GM12878 (cell line): ENCODE results near the gene SORT1.

ENCODE experiments used
- CBX5 ChIP-seq: sonication (generic); IDR thresholded peaks from 2 replicates; pipeline ENCODE4 v1.6.1; 2016; ENCODE audit warnings: low read depth, moderate library complexity, mild to moderate bottlenecking, inconsistent platforms
- FOXM1 ChIP-seq: IDR thresholded peaks from 2 replicates; pipeline ENCODE4 v1.6.1; 2012; ENCODE audit warnings: low read depth, mild to moderate bottlenecking, inconsistent platforms, low read length, moderate library complexity
- POLR2A ChIP-seq: IDR thresholded peaks from 2 replicates; pipeline ENCODE4 v1.6.1; 2011; ENCODE audit warnings: low read depth, mild to moderate bottlenecking, low read length
- TF ChIP-seq, protein P1 (sequence below): fragments of 450-650 bp; IDR thresholded peaks from 2 replicates; pipeline ENCODE4 v1.6.1; 2014; ENCODE audit warnings: mild to moderate bottlenecking

DNA sequence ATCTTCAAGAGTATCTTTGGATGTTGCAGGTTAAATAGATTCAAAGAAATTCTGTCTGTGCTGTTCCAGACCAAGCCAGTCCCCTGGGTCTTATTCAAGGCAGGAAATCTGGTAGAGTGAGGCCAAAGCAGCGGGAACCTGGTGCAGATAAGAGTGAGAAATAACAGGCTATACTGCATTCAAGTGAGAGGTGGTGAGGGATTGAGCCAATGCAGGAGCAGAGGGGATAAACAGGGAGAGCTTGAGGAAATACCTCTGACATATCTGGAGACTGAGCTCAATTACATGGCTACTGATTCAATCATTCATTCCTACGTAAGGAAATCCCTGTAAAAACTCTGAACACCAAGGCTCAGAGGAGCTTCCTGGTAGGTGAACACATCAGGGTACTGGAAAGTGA, 45.8 kb upstream of the SORT1 start:
- TF ChIP-seq, protein P1, sequence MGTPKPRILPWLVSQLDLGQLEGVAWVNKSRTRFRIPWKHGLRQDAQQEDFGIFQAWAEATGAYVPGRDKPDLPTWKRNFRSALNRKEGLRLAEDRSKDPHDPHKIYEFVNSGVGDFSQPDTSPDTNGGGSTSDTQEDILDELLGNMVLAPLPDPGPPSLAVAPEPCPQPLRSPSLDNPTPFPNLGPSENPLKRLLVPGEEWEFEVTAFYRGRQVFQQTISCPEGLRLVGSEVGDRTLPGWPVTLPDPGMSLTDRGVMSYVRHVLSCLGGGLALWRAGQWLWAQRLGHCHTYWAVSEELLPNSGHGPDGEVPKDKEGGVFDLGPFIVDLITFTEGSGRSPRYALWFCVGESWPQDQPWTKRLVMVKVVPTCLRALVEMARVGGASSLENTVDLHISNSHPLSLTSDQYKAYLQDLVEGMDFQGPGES = no peak
- TF ChIP-seq POLR2A (no peak), CBX5 (no peak), FOXM1 (no peak)
